IPS-15b (cell line): Measurements from ENCODE around the gene THEM5.
"Not testable (repeated sequence)": the region's sequence is repeated elsewhere in the genome, so short reads cannot be mapped to it uniquely, and the experiment has no call there.

Experiments
- H3K27me3 ChIP-seq: one replicate; pipeline ENCODE4 v1.6.1; 2013; ENCODE audit warnings: low read length; ENCODE audit not compliant: control insufficient read depth, insufficient read depth
- H3K36me3 ChIP-seq: one replicate; pipeline ENCODE4 v1.6.1; 2013; ENCODE audit warnings: low read length; ENCODE audit not compliant: control insufficient read depth, insufficient read depth
- H3K4me1 ChIP-seq: one replicate; pipeline ENCODE4 v1.6.1; 2013; ENCODE audit warnings: mild to moderate bottlenecking, low read length; ENCODE audit not compliant: control insufficient read depth, insufficient read depth
- H3K4me3 ChIP-seq: one replicate; pipeline ENCODE4 v1.5.1; 2013; ENCODE audit warnings: low read depth, low read length
- H3K9ac ChIP-seq: one replicate; pipeline ENCODE4 v1.6.1; 2013; ENCODE audit warnings: low read depth, mild to moderate bottlenecking, low read length
- H3K9me3 ChIP-seq: one replicate; pipeline ENCODE4 v1.6.1; 2013; ENCODE audit warnings: mild to moderate bottlenecking, low read length; ENCODE audit not compliant: control insufficient read depth, insufficient read depth

The THEM5 gene, protein sequence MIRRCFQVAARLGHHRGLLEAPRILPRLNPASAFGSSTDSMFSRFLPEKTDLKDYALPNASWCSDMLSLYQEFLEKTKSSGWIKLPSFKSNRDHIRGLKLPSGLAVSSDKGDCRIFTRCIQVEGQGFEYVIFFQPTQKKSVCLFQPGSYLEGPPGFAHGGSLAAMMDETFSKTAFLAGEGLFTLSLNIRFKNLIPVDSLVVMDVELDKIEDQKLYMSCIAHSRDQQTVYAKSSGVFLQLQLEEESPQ

DNA sequence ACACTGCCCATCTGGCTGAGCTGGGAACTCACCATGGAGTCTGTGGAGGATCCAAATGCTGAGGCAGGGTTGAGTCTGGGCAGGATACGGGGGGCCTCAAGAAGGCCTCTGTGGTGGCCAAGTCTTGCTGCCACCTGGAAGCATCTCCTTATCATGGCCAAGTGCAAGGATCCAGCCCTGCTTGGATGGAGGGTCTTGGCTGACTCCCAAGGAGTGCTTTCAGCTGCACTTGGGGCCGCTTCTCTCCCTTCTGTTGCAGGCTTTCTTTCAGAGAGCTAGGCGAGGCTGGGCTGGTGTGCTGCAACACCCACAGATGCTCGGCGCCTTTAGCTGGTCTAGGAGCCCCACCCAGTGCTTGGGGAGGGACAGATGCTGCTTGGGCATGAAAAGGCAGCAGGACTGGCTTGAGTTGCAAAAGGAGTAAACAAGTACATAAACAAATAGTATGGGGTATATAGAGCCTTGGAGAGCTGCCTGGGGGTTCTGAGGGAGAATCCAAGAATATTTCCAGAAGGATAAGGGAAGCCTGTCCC lies at the start of gene THEM5:
Gene THEM5 (minus strand): TSS at position 302 of the 533 bp plus-strand sequence. CDS start 147 bp downstream, at position 155.
- H3K4me3 ChIP-seq = no peak within 1 kb of the TSS
- no peaks in the 10 kb centered on the region for H3K4me1 ChIP-seq
- no peaks in the 10 kb centered on the region for H3K9me3 ChIP-seq
- H3K36me3 ChIP-seq = no peaks in the 10 kb centered on the region
- no peak within 1 kb of the TSS for H3K9ac ChIP-seq
- peaks cover 16% of the 10 kb centered on the region for H3K27me3 ChIP-seq

DNA sequence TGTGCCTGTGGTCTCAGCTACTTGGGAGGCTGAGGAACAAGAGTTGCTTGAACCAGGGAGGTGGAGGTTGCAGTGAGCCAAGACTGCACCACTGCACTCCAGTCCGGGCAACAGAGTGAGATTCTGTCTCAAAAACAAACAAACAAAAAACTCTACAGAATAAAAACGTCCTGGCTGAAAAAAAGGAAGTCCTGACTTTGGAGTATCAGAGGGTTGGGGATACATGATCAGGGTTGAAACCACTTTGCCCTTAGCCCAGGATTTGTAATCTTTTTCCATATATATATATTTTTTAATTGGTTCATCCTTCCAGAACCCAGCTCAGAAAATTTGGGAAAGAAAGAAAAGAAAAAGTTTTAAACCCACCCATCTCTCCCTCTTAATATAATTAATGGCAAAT lies 49.3 kb upstream of the THEM5 start:
- Histone ChIP-seq H3K4me3 (no peak overlapping the region), H3K36me3 (no peaks in the 10 kb centered on the region), H3K27me3 (no peaks in the 10 kb centered on the region), H3K9ac (no peak overlapping the region), H3K4me1 (no peaks in the 10 kb centered on the region), H3K9me3 (no peaks in the 10 kb centered on the region)

GRCh38 chr1:151900804-151901203 lies 47.3 kb upstream of the THEM5 start:
- H3K27me3 ChIP-seq, H3K9me3 ChIP-seq, H3K4me3 ChIP-seq, H3K9ac ChIP-seq, H3K36me3 ChIP-seq, H3K4me1 ChIP-seq: not testable (repeated sequence)

DNA sequence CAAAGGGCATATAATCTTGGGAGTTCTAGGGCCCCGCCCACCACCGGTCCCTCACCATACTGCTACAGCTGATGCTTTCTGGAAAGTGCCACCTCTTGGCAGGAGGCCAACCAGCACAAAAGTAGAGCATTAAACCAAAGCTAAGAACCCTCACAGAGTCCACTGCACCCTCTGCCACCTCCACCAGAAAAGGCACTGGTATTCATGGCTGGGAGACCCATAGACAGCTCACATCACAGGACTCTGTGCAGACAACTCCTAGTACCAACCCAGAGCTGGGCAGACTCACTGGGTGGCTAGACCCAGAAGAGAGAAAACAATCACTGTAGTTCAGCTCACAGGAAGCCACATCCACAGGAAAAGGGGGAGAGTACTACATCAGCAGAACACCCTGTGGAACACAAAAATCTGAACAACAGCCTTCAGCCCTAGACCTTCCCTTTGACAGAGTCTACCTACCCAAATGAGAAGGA lies 45.0 kb upstream of the THEM5 start:
- no peaks in the 10 kb centered on the region for H3K27me3 ChIP-seq
- peaks cover under 1% of the 10 kb centered on the region for H3K36me3 ChIP-seq
- no peak overlapping the region for H3K4me3 ChIP-seq
- no peaks in the 10 kb centered on the region for H3K4me1 ChIP-seq
- H3K9me3 ChIP-seq = no peaks in the 10 kb centered on the region
- H3K9ac ChIP-seq = no peak overlapping the region

- Histone ChIP-seq H3K4me1 (no peaks in the 10 kb centered on the region), H3K9me3 (no peaks in the 10 kb centered on the region), H3K9ac (no peak overlapping the region), H3K36me3 (peaks cover 3% of the 10 kb centered on the region), H3K4me3 (no peak overlapping the region), H3K27me3 (no peaks in the 10 kb centered on the region)
These were observed 44.5 kb upstream of the THEM5 start for GRCh38 chr1:151897991-151898431.

GRCh38 chr1:151893176-151893924 lies 39.8 kb upstream of the THEM5 start:
- Histone ChIP-seq H3K9ac (no peak overlapping the region), H3K27me3 (no peaks in the 10 kb centered on the region), H3K9me3 (no peaks in the 10 kb centered on the region), H3K4me3 (no peak overlapping the region), H3K4me1 (no peaks in the 10 kb centered on the region), H3K36me3 (peaks cover 3% of the 10 kb centered on the region)

GRCh38 chr1:151892190-151892589 lies 38.7 kb upstream of the THEM5 start:
- H3K9me3 ChIP-seq = no peaks in the 10 kb centered on the region
- peaks cover 3% of the 10 kb centered on the region for H3K36me3 ChIP-seq
- H3K27me3 ChIP-seq = no peaks in the 10 kb centered on the region
- H3K9ac ChIP-seq = no peak overlapping the region
- H3K4me1 ChIP-seq = no peaks in the 10 kb centered on the region
- H3K4me3 ChIP-seq = no peak overlapping the region

GRCh38 chr1:151891512-151891911 lies 38.0 kb upstream of the THEM5 start:
- Histone ChIP-seq H3K4me1 (no peaks in the 10 kb centered on the region), H3K4me3 (no peak overlapping the region), H3K27me3 (no peaks in the 10 kb centered on the region), H3K9me3 (no peaks in the 10 kb centered on the region), H3K9ac (no peak overlapping the region), H3K36me3 (peaks cover 3% of the 10 kb centered on the region)

DNA sequence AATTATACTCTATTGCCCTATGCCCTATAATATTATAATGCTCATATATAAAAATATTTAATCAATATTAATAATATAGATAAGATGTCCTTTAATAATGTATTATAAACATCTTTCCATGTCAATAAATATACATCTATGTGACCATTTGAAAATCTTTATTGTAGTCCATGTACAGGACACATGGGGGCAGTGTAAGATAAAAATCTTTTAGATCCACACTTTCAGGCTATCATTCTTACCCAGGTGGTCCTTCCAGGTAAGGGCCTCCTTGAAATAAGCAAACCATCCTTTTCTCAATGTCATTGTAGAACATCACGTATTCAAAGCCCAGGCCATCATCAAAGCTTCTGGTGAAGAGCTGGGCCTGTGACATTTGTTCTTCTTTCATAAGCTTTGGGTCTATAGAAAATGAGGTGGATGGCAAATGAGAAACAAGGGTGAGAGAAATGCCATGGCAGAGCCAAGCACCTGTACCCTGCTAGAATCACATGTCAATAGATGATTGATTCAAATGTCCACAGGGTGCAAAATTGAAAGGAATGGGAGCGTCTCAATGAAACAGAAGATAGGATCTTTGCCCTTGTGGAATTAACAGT lies 35.6 kb upstream of the THEM5 start:
- Histone ChIP-seq H3K36me3 (peaks cover 3% of the 10 kb centered on the region), H3K4me3 (no peak overlapping the region), H3K4me1 (no peaks in the 10 kb centered on the region), H3K27me3 (no peaks in the 10 kb centered on the region), H3K9ac (no peak overlapping the region), H3K9me3 (no peaks in the 10 kb centered on the region)

DNA sequence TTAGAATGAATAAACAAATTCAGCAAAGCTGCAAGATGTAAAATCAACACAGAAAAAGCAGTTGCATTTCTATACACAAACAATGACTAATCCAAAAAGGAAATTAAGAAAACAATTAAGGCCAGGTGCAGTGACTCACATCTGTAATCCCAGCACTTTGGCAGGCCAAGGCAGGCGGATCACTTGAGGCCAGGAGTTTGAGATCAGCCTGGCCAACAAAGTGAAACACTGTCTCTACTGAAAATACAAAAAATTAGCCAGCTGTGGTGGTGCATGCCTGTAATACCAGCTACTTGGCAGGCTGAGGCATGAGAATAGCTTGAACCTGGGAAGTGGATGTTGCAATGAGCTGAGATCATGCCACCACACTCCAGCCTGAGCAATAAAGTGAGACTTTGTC lies 33.5 kb upstream of the THEM5 start:
- Histone ChIP-seq H3K4me1 (no peaks in the 10 kb centered on the region), H3K4me3 (no peak overlapping the region), H3K36me3 (no peaks in the 10 kb centered on the region), H3K9me3 (no peaks in the 10 kb centered on the region), H3K9ac (no peak overlapping the region), H3K27me3 (no peaks in the 10 kb centered on the region)

- H3K9me3 ChIP-seq = no peaks in the 10 kb centered on the region
- no peak overlapping the region for H3K4me3 ChIP-seq
- no peak overlapping the region for H3K9ac ChIP-seq
- H3K27me3 ChIP-seq = no peaks in the 10 kb centered on the region
- no peaks in the 10 kb centered on the region for H3K36me3 ChIP-seq
- H3K4me1 ChIP-seq = no peaks in the 10 kb centered on the region
These were observed 32.0 kb upstream of the THEM5 start for GRCh38 chr1:151885479-151885878.
